ENCODE data around the gene TIMP4.

TIMP4 gene

GRCh38 chr3:12158387-12159226 is at the start of gene TIMP4:
TSS of gene TIMP4 (minus strand) at chr3:12158912. CDS start at chr3:12158840, 72 bp downstream.
- DNase-seq: no peak

- no peak for DNase-seq
Observed at GRCh38 chr3:12205171-12205570, 46.5 kb upstream of the TIMP4 start.

GRCh38 chr3:12201813-12202212 is 43.1 kb upstream of the TIMP4 start:
- DNase-seq: no peak

GRCh38 chr3:12198301-12198700 is 39.6 kb upstream of the TIMP4 start:
- DNase-seq: no peak

- DNase-seq: no peak
Observed at GRCh38 chr3:12197475-12197874, 38.8 kb upstream of the TIMP4 start.

- no peak for DNase-seq
Observed at GRCh38 chr3:12196684-12197083, 38.0 kb upstream of the TIMP4 start.

- DNase-seq: no peak
Observed at GRCh38 chr3:12195231-12195630, 36.5 kb upstream of the TIMP4 start.

- DNase-seq: no peak
Observed at GRCh38 chr3:12194669-12195161, 36.0 kb upstream of the TIMP4 start.

GRCh38 chr3:12194209-12194608 is 35.5 kb upstream of the TIMP4 start:
- peak; percentile 80 for DNase-seq

- peak; percentile 40 for DNase-seq
Observed at GRCh38 chr3:12193485-12194165, 34.9 kb upstream of the TIMP4 start.

- DNase-seq: no peak
Observed at GRCh38 chr3:12192655-12193484, 34.2 kb upstream of the TIMP4 start.

GRCh38 chr3:12192173-12192572 is 33.5 kb upstream of the TIMP4 start:
- no peak for DNase-seq

- DNase-seq: no peak
Observed at GRCh38 chr3:12191559-12191958, 32.8 kb upstream of the TIMP4 start.

- no peak for DNase-seq
Observed at GRCh38 chr3:12190832-12191231, 32.1 kb upstream of the TIMP4 start.

GRCh38 chr3:12190221-12190807 is 31.6 kb upstream of the TIMP4 start:
- DNase-seq: no peak

GRCh38 chr3:12188681-12189287 is 30.1 kb upstream of the TIMP4 start:
- DNase-seq: no peak

- DNase-seq: no peak
Observed at GRCh38 chr3:12188328-12188648, 29.6 kb upstream of the TIMP4 start.

- peak; percentile 72 for DNase-seq
Observed at GRCh38 chr3:12187448-12188327, 29.0 kb upstream of the TIMP4 start.

- no peak for DNase-seq
Observed at GRCh38 chr3:12186515-12187286, 28.0 kb upstream of the TIMP4 start.

- DNase-seq: no peak
Observed at GRCh38 chr3:12186046-12186445, 27.3 kb upstream of the TIMP4 start.
